GM08714 (cell line): ENCODE measurements around the gene RILPL1.
"Not testable (repeated sequence)": the region's sequence is repeated elsewhere in the genome, so short reads cannot be mapped to it uniquely, and the experiment has no call there.

Experiments
- H3K4me3 ChIP-seq: fragments of 200-500 bp; sonication (Bioruptor generic); 2 replicates; pipeline ENCODE4 v1.5.1; 2014; ENCODE audit warnings: mild to moderate bottlenecking, low read length, inconsistent platforms
- ZNF274 ChIP-seq: IDR thresholded peaks from 2 replicates; pipeline ENCODE4 v1.6.1; 2012; ENCODE audit warnings: mild to moderate bottlenecking, low read depth, low read length

RILPL1 gene

GRCh38 chr12:123533672-123534643 is at the start of gene RILPL1:
Gene RILPL1 (minus strand): TSS chr12:123533719. CDS start chr12:123533482, 237 bp downstream.
- TF ChIP-seq ZNF274, result no peak
- H3K4me3 ChIP-seq, result peak within 1 kb of the TSS; percentile 62

- H3K4me3 ChIP-seq, result no peak overlapping the region
- no peak for TF ChIP-seq ZNF274
These were observed 47.3 kb upstream of the RILPL1 start for GRCh38 chr12:123580772-123581171.

GRCh38 chr12:123578829-123579228 is 45.3 kb upstream of the RILPL1 start:
- H3K4me3 ChIP-seq, result not testable (repeated sequence)

GRCh38 chr12:123578243-123578642 is 44.7 kb upstream of the RILPL1 start:
- TF ChIP-seq ZNF274, result no peak
- H3K4me3 ChIP-seq, result no peak overlapping the region

- no peak for TF ChIP-seq ZNF274
- H3K4me3 ChIP-seq, result no peak overlapping the region
These were observed 43.1 kb upstream of the RILPL1 start for GRCh38 chr12:123576611-123577010.

GRCh38 chr12:123573870-123574269 is 40.4 kb upstream of the RILPL1 start:
- no peak overlapping the region for H3K4me3 ChIP-seq
- TF ChIP-seq ZNF274, result no peak

- no peak overlapping the region for H3K4me3 ChIP-seq
These were observed 38.9 kb upstream of the RILPL1 start for GRCh38 chr12:123572391-123572790.

GRCh38 chr12:123571343-123571813 is 37.9 kb upstream of the RILPL1 start:
- TF ChIP-seq ZNF274, result no peak
- H3K4me3 ChIP-seq, result no peak overlapping the region

More at GRCh38 chr12:123572391-123572790, 38.9 kb upstream of the RILPL1 start:
- no peak for TF ChIP-seq ZNF274

GRCh38 chr12:123559468-123559867 is 25.9 kb upstream of the RILPL1 start:
- no peak for TF ChIP-seq ZNF274
- H3K4me3 ChIP-seq, result no peak overlapping the region

GRCh38 chr12:123558487-123558886 is 25.0 kb upstream of the RILPL1 start:
- not testable (repeated sequence) for H3K4me3 ChIP-seq

- H3K4me3 ChIP-seq, result not testable (repeated sequence)
These were observed 21.3 kb upstream of the RILPL1 start for GRCh38 chr12:123554843-123555242.

- not testable (repeated sequence) for H3K4me3 ChIP-seq
These were observed 20.6 kb upstream of the RILPL1 start for GRCh38 chr12:123554136-123554535.

- H3K4me3 ChIP-seq, result no peak overlapping the region
- TF ChIP-seq ZNF274, result no peak
These were observed 17.2 kb upstream of the RILPL1 start for GRCh38 chr12:123550700-123551099.

- no peak for TF ChIP-seq ZNF274
These were observed 14.6 kb upstream of the RILPL1 start for GRCh38 chr12:123548107-123548506.

GRCh38 chr12:123546281-123546680 is 12.8 kb upstream of the RILPL1 start:
- H3K4me3 ChIP-seq, result no peak overlapping the region
- no peak for TF ChIP-seq ZNF274

More at GRCh38 chr12:123548107-123548506, 14.6 kb upstream of the RILPL1 start:
- H3K4me3 ChIP-seq, result no peak overlapping the region

GRCh38 chr12:123543541-123543940 is 10.0 kb upstream of the RILPL1 start:
- TF ChIP-seq ZNF274, result no peak
- no peak overlapping the region for H3K4me3 ChIP-seq
